Activated naive CD8-positive, alpha-beta T cell treated with anti-CD3 and anti-CD28 coated beads, Interleukin-2, amount 50 U/mL, for 24 hours (primary cell): ENCODE measurements around the gene ATXN7L1.
A peak's percentile ranks its signal among the peaks of the same experiment; 100 is the strongest.

Source experiments
- ATAC-seq: fragments of 150-1000 bp; cut with Tn5 transposase; one replicate; pipeline ENCODE4 v1.10.0; 2021
- DNase-seq: peaks from one replicate; pipeline ENCODE4 v3.0.0; 2021
- H3K27ac Mint-ChIP-seq: one replicate; pipeline ENCODE4 v1.8.0; 2021; ENCODE audit warnings: mild to moderate bottlenecking, mixed read lengths
- H3K27me3 Mint-ChIP-seq: one replicate; pipeline ENCODE4 v1.8.0; 2021; ENCODE audit warnings: mixed read lengths
- H3K36me3 Mint-ChIP-seq: one replicate; pipeline ENCODE4 v1.8.0; 2021; ENCODE audit warnings: low read depth, mixed read lengths
- H3K4me1 Mint-ChIP-seq: one replicate; pipeline ENCODE4 v1.8.0; 2021; ENCODE audit warnings: mixed read lengths
- H3K4me3 Mint-ChIP-seq: one replicate; pipeline ENCODE4 v1.8.0; 2021; ENCODE audit warnings: mild to moderate bottlenecking, moderate library complexity, mixed read lengths
- H3K9me3 Mint-ChIP-seq: one replicate; pipeline ENCODE4 v1.8.0; 2021; ENCODE audit warnings: mixed read lengths

ATXN7L1 gene

GRCh38 chr7:105876091-105876963 lies at the start of gene ATXN7L1:
Gene ATXN7L1 (minus strand): TSS chr7:105876599. CDS start chr7:105876558, 41 bp downstream.
- DNase-seq = peak; percentile 95
- peaks cover 2% of the 10 kb centered on the region for H3K36me3 Mint-ChIP-seq
- H3K9me3 Mint-ChIP-seq = no peaks in the 10 kb centered on the region
- peak within 1 kb of the TSS; percentile 80 for H3K27ac Mint-ChIP-seq
- H3K27me3 Mint-ChIP-seq = peaks cover 14% of the 10 kb centered on the region
- peak within 1 kb of the TSS; percentile 91 for H3K4me3 Mint-ChIP-seq
- ATAC-seq = peak; percentile 88
- H3K4me1 Mint-ChIP-seq = peaks cover 53% of the 10 kb centered on the region

DNA sequence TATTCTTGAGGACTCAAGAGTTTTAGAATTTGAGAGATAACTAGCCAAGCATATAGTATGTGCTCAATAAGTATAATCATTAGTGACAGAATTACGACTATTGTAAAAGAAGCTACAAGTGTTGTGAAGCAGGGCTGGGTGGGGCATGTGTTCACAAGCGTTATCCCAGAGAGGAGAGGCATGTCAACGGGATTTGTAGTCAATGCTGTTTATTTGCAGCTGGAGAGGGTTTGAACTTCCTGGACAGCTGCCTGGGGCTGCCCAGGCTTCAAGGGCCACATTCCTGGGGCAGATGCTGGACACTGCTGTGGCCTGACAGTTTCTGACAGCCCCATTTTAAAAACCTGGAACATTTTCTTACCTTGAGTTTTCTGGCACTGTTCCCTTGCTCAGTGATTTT lies 49.7 kb upstream of the ATXN7L1 start:
- ATAC-seq (no peak), DNase-seq (no peak)
- H3K27me3 Mint-ChIP-seq = peaks cover 3% of the 10 kb centered on the region
- H3K4me3 Mint-ChIP-seq = no peak overlapping the region
- H3K4me1 Mint-ChIP-seq = peaks cover 31% of the 10 kb centered on the region
- H3K27ac Mint-ChIP-seq = no peak overlapping the region
- H3K36me3 Mint-ChIP-seq = peaks cover 4% of the 10 kb centered on the region
- H3K9me3 Mint-ChIP-seq = no peaks in the 10 kb centered on the region

DNA sequence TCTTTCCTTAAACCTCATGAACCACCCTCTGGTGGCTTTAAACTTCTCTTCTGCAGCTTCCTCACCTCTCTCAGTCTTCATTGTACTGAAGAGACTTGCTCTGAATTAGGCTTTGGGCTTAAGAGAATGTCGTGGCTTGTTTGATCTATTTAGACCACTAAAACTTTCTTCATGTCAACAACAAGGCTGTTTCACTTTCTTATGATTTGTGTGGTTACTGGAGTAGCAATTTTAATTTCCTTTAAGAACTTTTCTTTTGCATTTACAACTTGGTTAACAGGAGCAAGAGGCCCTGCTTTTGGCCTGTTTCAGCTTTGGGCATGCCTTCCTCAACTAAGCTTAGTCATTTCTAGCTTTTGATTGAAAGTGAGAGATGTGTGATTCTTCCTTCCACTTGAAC lies 48.5 kb upstream of the ATXN7L1 start:
- Mint-ChIP-seq H3K27ac (peak overlapping the region; percentile 28), H3K9me3 (no peaks in the 10 kb centered on the region), H3K4me1 (peaks cover 31% of the 10 kb centered on the region), H3K4me3 (no peak overlapping the region), H3K36me3 (peaks cover 4% of the 10 kb centered on the region), H3K27me3 (peaks cover 3% of the 10 kb centered on the region)
- DNase-seq (no peak), ATAC-seq (peak; percentile 89)

GRCh38 chr7:105920766-105921165 lies 44.4 kb upstream of the ATXN7L1 start:
- ATAC-seq = no peak
- no peaks in the 10 kb centered on the region for H3K27me3 Mint-ChIP-seq
- H3K4me3 Mint-ChIP-seq = no peak overlapping the region
- DNase-seq = no peak
- H3K4me1 Mint-ChIP-seq = peaks cover 22% of the 10 kb centered on the region
- H3K36me3 Mint-ChIP-seq = peaks cover 4% of the 10 kb centered on the region
- no peak overlapping the region for H3K27ac Mint-ChIP-seq
- no peaks in the 10 kb centered on the region for H3K9me3 Mint-ChIP-seq

DNA sequence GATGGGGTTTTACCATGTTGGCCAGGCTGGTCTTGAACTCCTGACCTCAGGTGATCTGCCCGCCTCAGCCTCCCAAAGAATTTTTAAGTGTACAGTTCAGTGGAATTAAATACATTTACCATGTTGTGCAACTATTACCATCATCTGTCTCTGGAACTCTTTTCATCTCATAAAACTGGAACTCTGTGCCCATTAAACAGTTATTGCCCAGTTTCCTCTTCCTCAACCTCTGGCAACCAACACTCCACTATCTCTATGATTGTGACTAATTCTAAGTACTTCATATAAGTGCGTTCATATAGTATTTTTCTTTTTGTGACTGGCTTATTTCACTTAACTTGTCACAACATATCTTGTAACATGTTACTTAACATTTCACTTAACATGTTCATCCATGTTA lies 41.3 kb upstream of the ATXN7L1 start:
- no peaks in the 10 kb centered on the region for H3K36me3 Mint-ChIP-seq
- H3K9me3 Mint-ChIP-seq = no peaks in the 10 kb centered on the region
- DNase-seq = no peak
- H3K27ac Mint-ChIP-seq = no peak overlapping the region
- no peaks in the 10 kb centered on the region for H3K4me1 Mint-ChIP-seq
- H3K4me3 Mint-ChIP-seq = no peak overlapping the region
- ATAC-seq = no peak
- H3K27me3 Mint-ChIP-seq = no peaks in the 10 kb centered on the region

- DNase-seq (no peak), ATAC-seq (no peak)
- Mint-ChIP-seq H3K27me3 (no peaks in the 10 kb centered on the region), H3K4me1 (no peaks in the 10 kb centered on the region), H3K4me3 (no peak overlapping the region), H3K36me3 (no peaks in the 10 kb centered on the region), H3K9me3 (no peaks in the 10 kb centered on the region), H3K27ac (no peak overlapping the region)
Measured at GRCh38 chr7:105916603-105917002, 40.2 kb upstream of the ATXN7L1 start.

GRCh38 chr7:105913947-105914346 lies 37.5 kb upstream of the ATXN7L1 start:
- Mint-ChIP-seq H3K9me3 (peaks cover 6% of the 10 kb centered on the region), H3K4me1 (peaks cover 3% of the 10 kb centered on the region), H3K36me3 (peaks cover 4% of the 10 kb centered on the region), H3K27me3 (no peaks in the 10 kb centered on the region), H3K27ac (no peak overlapping the region), H3K4me3 (no peak overlapping the region)
- ATAC-seq (no peak), DNase-seq (no peak)

GRCh38 chr7:105911961-105912575 lies 35.7 kb upstream of the ATXN7L1 start:
- H3K27me3 Mint-ChIP-seq = no peaks in the 10 kb centered on the region
- H3K4me1 Mint-ChIP-seq = peaks cover 3% of the 10 kb centered on the region
- H3K36me3 Mint-ChIP-seq = peaks cover 4% of the 10 kb centered on the region
- no peak overlapping the region for H3K4me3 Mint-ChIP-seq
- H3K27ac Mint-ChIP-seq = no peak overlapping the region
- DNase-seq (no peak), ATAC-seq (no peak)
- H3K9me3 Mint-ChIP-seq = peaks cover 6% of the 10 kb centered on the region

- Mint-ChIP-seq H3K27ac (no peak overlapping the region), H3K27me3 (no peaks in the 10 kb centered on the region), H3K36me3 (peaks cover 4% of the 10 kb centered on the region), H3K9me3 (peaks cover 6% of the 10 kb centered on the region), H3K4me1 (peaks cover 3% of the 10 kb centered on the region), H3K4me3 (no peak overlapping the region)
- ATAC-seq (peak; percentile 77), DNase-seq (peak; percentile 15)
Measured at GRCh38 chr7:105910172-105910571, 33.8 kb upstream of the ATXN7L1 start.

- Mint-ChIP-seq H3K4me3 (no peak overlapping the region), H3K27me3 (no peaks in the 10 kb centered on the region), H3K9me3 (peaks cover 6% of the 10 kb centered on the region), H3K36me3 (peaks cover 4% of the 10 kb centered on the region), H3K4me1 (peaks cover 3% of the 10 kb centered on the region), H3K27ac (no peak overlapping the region)
- DNase-seq = no peak
- ATAC-seq = peak; percentile 24
Measured at GRCh38 chr7:105909742-105910141, 33.3 kb upstream of the ATXN7L1 start.

- DNase-seq = no peak
- peaks cover 6% of the 10 kb centered on the region for H3K9me3 Mint-ChIP-seq
- H3K4me3 Mint-ChIP-seq = no peak overlapping the region
- H3K27ac Mint-ChIP-seq = no peak overlapping the region
- peaks cover 4% of the 10 kb centered on the region for H3K36me3 Mint-ChIP-seq
- no peak for ATAC-seq
- H3K4me1 Mint-ChIP-seq = peaks cover 3% of the 10 kb centered on the region
- H3K27me3 Mint-ChIP-seq = no peaks in the 10 kb centered on the region
Measured at GRCh38 chr7:105907129-105907846, 30.9 kb upstream of the ATXN7L1 start.

DNA sequence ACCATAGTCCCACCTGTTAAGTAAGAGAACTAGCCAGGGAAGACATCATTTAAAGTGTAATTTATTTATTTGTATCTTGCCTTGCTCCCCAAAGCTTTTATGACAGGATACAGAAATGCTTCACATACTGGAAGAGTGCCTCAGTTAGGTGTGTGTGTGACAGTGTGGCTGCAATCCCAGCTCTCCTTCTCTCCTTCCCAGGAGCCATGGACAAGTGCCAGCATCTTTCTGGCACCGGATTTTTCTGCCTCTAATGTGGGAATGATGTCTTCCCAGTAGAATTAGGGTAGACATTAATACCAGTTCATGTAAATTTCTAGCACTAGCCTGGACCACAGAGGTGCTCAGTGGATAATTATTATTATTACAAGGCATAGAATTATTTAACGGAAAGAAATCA lies 30.3 kb upstream of the ATXN7L1 start:
- peaks cover 6% of the 10 kb centered on the region for H3K9me3 Mint-ChIP-seq
- peaks cover 3% of the 10 kb centered on the region for H3K4me1 Mint-ChIP-seq
- H3K27me3 Mint-ChIP-seq = no peaks in the 10 kb centered on the region
- H3K27ac Mint-ChIP-seq = no peak overlapping the region
- peaks cover 4% of the 10 kb centered on the region for H3K36me3 Mint-ChIP-seq
- no peak overlapping the region for H3K4me3 Mint-ChIP-seq
- DNase-seq = no peak
- ATAC-seq = no peak

DNA sequence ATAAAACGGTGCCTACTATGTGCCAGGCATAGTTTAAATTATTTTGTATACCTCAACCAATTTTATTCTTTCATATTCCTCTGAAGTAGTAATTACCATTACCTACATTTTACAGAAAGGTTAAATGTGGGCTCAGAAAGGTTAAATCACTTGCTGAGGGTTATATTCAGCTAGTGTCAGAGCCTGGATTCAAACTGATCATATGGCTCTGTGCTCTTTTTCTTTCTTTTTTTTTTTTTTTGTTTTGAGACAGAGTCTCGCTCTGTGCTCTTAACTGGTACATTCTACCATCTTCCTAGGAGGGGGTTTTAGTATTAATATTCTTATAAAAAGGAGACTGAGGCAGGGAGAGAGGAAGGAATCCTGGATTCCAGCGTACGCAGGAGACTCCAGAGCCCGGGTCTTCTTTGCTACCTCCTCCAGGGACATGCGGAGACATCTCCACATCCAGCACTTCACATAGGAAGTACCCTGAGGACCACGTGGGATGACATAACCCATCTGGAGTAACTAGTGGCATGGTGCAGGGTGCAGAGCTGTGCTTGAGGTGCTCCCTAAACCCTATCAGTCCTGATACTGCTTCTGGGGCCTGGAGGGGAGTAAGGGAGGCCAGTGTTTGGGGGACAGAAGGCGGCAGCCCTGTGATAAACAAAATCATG lies 29.6 kb upstream of the ATXN7L1 start:
- H3K9me3 Mint-ChIP-seq = peaks cover 3% of the 10 kb centered on the region
- no peak overlapping the region for H3K4me3 Mint-ChIP-seq
- peaks cover 2% of the 10 kb centered on the region for H3K4me1 Mint-ChIP-seq
- H3K27me3 Mint-ChIP-seq = no peaks in the 10 kb centered on the region
- DNase-seq (no peak), ATAC-seq (no peak)
- H3K27ac Mint-ChIP-seq = no peak overlapping the region
- peaks cover 2% of the 10 kb centered on the region for H3K36me3 Mint-ChIP-seq

DNA sequence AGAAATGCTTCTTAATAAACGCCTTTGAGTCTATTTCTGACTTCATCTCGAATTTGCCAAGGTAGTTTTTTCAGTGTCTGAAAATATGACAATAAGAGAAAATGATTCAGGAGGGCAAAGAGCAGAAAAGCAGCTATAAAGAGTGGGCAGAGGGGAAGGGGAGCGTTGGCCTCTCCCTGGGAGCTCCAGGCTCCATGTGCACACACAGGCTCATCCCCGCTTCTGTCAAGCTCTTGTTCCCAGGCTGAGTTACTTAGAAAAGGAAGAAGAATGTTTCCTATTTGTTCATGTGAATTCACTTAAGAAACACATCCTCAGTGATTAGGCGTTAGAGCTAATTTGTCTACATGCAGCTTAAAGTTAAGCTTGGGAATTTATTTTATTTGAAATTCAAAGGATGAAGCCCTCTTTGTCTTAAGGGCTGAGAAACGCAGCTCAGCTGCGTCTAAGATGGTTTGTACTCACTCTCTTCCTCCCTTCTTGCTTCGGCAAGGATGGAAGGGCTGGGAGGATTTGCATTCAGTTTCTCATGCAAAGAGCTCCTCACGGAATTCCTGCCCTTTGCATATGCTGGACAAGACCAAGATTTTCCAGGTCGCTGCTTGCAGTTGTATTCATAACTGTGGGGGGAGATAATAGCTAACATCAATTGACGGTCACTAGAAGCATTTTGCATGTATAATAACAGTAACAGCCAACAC lies 29.0 kb upstream of the ATXN7L1 start:
- no peak for ATAC-seq
- Mint-ChIP-seq H3K9me3 (no peaks in the 10 kb centered on the region), H3K36me3 (no peaks in the 10 kb centered on the region), H3K27me3 (no peaks in the 10 kb centered on the region), H3K4me3 (no peak overlapping the region), H3K27ac (no peak overlapping the region), H3K4me1 (no peaks in the 10 kb centered on the region)
- no peak for DNase-seq
